Activated CD4-positive, alpha-beta memory T cell treated with anti-CD3 and anti-CD28 coated beads for 36 hours (primary cell): ENCODE measurements around the gene KCNJ18. TPM values are rescaled to one million over a fixed set of nuclear protein-coding genes. Genes with fewer than 3 reads are reported as not detected.
"Not testable (repeated sequence)": the region's sequence is repeated elsewhere in the genome, so short reads cannot be mapped to it uniquely, and the experiment has no call there.

Experiments used
- CTCF ChIA-PET: fragments of 350-600 bp; sonication (Branson Sonifier 250); formaldehyde crosslinking; loops from one replicate; lab custom pipeline; 2021; ENCODE audit warnings: antibody characterized with exemption, inconsistent platforms; lab: Charles Lee
- POLR2A ChIA-PET: fragments of 350-600 bp; sonication (Branson Sonifier 250); formaldehyde crosslinking; loops from one replicate; lab custom pipeline; 2021; ENCODE audit warnings: antibody characterized with exemption; lab: Charles Lee
- DNase-seq: peaks from one replicate; pipeline ENCODE4 v3.0.0-alpha.2; 2020
- H3K27ac Mint-ChIP-seq: one replicate; pipeline ENCODE4 v1.8.0; 2021; ENCODE audit warnings: mixed read lengths
- H3K27me3 Mint-ChIP-seq: one replicate; pipeline ENCODE4 v1.8.0; 2021; ENCODE audit warnings: mixed read lengths
- H3K36me3 Mint-ChIP-seq: one replicate; pipeline ENCODE4 v1.8.0; 2021; ENCODE audit warnings: mixed read lengths
- H3K4me1 Mint-ChIP-seq: one replicate; pipeline ENCODE4 v1.8.0; 2021; ENCODE audit warnings: low read depth, mixed read lengths
- H3K4me3 Mint-ChIP-seq: one replicate; pipeline ENCODE4 v1.8.0; 2021; ENCODE audit warnings: mild to moderate bottlenecking, mixed read lengths
- H3K9me3 Mint-ChIP-seq: one replicate; pipeline ENCODE4 v1.8.0; 2021; ENCODE audit warnings: mixed read lengths
- intact Hi-C: fragments of 100-400 bp; cut with micrococcal nuclease; formaldehyde crosslinking; loops from one replicate; pipeline ENCODE4 v1.15.1; 2023
- total RNA-seq, 2 experiments: library from RNA; stranded (reverse); gene quantifications; one replicate each; pipeline ENCODE4 v1.2.3, GENCODE V29; 2021

KCNJ18 gene
- total RNA-seq, 2 experiments from 2014 or later = not detected

GRCh38 chr17:21749696-21750531, 57.6 kb downstream of the KCNJ18 start:
- H3K27me3 Mint-ChIP-seq, DNase-seq, H3K4me1 Mint-ChIP-seq, H3K9me3 Mint-ChIP-seq, H3K36me3 Mint-ChIP-seq, intact Hi-C loops, H3K4me3 Mint-ChIP-seq, CTCF ChIA-PET, H3K27ac Mint-ChIP-seq, POLR2A ChIA-PET: not testable (repeated sequence)

GRCh38 chr17:21751111-21751510, 58.8 kb downstream of the KCNJ18 start:
- H3K4me3 Mint-ChIP-seq, CTCF ChIA-PET, POLR2A ChIA-PET, H3K9me3 Mint-ChIP-seq, H3K36me3 Mint-ChIP-seq, DNase-seq, H3K27ac Mint-ChIP-seq, H3K27me3 Mint-ChIP-seq, intact Hi-C loops, H3K4me1 Mint-ChIP-seq: not testable (repeated sequence)
